GM20000 (cell line): ENCODE measurements around the gene IVD.
"Not testable (repeated sequence)": the region's sequence is repeated elsewhere in the genome, so short reads cannot be mapped to it uniquely, and the experiment has no call there.

Source experiments
- DNase-seq: peaks from one replicate; pipeline ENCODE4 v3.0.0; 2012; ENCODE audit warnings: low spot score
- TF ChIP-seq, protein P1 (sequence below): IDR thresholded peaks from 2 replicates; pipeline ENCODE4 v1.5.1; 2012; ENCODE audit warnings: mild to moderate bottlenecking, control low read depth; ENCODE audit errors: extremely low read depth, missing control alignments

IVD gene

DNA sequence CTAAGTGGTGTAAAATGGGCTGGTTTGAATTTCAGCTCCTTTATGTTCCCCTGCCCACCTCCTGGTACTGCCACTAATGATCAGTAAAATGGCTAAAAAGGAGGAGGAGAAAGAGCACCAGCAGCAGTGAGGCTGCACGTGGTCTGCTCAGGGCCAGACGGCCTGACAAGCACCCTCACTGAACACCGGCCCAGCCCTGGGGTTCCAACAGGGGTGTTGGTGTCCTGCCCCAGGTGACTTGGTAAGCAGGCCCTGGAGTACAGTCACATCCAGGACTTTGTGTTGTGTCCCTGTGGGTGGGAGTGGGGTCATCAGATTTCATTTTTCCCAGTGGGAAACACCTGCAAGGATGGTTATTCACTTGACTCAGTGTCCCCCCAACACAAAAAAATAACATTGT lies 40.5 kb downstream of the IVD start:
- no peak for DNase-seq
- TF ChIP-seq, protein P1, sequence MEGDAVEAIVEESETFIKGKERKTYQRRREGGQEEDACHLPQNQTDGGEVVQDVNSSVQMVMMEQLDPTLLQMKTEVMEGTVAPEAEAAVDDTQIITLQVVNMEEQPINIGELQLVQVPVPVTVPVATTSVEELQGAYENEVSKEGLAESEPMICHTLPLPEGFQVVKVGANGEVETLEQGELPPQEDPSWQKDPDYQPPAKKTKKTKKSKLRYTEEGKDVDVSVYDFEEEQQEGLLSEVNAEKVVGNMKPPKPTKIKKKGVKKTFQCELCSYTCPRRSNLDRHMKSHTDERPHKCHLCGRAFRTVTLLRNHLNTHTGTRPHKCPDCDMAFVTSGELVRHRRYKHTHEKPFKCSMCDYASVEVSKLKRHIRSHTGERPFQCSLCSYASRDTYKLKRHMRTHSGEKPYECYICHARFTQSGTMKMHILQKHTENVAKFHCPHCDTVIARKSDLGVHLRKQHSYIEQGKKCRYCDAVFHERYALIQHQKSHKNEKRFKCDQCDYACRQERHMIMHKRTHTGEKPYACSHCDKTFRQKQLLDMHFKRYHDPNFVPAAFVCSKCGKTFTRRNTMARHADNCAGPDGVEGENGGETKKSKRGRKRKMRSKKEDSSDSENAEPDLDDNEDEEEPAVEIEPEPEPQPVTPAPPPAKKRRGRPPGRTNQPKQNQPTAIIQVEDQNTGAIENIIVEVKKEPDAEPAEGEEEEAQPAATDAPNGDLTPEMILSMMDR = no peak

DNA sequence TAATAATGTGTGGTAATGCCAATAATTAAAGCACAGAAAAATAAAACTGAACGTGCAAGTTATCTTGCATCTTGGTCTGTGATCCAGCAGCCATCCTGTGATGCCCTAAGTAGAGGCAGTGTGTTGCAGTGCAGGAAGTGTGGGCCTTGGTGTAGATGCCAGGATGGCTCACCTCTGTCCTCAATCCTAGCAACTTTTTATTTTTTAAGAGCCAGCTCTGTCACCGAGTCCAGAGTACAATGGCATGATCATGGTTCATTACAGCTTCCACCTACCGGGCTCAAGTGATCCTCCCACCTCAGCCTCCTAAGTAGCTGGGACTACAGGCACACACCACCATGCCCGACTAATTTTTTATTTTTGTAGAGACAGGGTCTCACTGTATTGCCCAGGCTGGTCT lies 42.8 kb downstream of the IVD start:
- TF ChIP-seq, protein P1 = no peak
- DNase-seq = no peak

DNA sequence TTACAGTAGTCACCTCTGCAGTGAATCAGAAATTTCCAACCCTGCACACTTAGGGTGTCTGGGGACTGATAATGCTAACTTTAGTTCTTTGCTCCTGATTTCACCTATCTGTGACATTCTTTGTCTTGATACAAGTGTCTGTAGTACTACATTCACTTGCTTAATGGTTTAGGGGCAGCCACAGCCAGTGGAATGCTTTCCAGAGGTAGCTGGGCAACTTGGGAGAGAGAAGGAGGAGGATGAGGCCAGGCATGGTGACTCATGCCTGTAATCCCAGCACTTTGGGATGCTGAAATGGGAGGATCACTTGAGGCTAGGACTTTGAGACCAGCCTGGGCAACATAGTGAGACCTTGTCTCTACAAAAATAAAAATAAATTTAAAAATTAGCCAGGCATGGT lies 43.7 kb downstream of the IVD start:
- DNase-seq = no peak
- TF ChIP-seq, protein P1 = no peak

DNA sequence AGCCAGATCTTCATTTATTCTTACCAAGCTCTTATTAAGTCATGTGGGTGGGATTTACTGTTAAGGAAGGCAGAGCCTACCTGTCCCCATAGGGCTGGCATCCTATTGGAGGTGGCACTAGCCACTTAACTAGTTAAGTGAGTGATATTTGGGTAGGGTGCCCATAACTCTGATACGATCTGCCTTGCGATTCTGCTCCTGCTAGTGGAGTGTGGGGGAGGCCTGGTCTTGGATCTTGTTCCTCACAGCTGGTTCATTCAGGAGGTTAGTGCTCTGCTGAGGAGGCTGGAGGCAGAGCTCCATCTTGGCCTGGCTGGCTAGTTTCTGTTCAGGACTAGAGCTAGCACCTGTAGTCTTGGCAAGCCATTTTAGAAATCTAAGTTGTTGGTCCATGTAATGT lies 44.5 kb downstream of the IVD start:
- no peak for DNase-seq
- TF ChIP-seq, protein P1 = no peak

DNA sequence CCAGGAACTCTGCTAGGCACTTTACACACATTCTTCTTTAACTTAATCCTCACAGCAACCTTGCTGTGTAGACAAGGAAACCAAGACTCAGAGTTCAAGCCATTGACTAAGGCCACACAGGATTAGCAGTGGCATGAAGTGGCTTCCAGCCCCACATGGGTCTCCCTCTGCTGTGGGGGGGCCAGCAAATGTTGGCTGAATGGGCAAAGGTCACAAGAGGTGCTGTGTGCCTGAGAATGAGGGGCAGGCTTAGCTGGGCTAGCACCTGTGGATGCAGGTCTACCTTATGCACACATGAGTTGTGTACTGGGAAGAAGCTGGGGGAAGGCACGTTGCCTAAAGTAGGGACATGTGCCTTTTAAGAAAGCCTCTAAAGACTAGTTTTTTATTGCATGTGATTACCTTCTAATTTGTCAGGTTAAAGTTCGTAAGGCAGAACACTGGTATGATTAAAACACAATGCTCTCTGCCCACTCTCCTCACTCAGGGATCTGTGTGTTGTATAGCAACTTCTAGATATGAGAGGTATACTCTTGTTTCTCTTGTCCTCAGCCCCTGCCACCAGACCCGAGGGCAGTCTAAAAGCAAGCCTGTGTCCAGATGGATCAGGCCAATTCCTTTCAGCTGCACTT lies 46.0 kb downstream of the IVD start:
- DNase-seq = no peak
- TF ChIP-seq, protein P1 = no peak

DNA sequence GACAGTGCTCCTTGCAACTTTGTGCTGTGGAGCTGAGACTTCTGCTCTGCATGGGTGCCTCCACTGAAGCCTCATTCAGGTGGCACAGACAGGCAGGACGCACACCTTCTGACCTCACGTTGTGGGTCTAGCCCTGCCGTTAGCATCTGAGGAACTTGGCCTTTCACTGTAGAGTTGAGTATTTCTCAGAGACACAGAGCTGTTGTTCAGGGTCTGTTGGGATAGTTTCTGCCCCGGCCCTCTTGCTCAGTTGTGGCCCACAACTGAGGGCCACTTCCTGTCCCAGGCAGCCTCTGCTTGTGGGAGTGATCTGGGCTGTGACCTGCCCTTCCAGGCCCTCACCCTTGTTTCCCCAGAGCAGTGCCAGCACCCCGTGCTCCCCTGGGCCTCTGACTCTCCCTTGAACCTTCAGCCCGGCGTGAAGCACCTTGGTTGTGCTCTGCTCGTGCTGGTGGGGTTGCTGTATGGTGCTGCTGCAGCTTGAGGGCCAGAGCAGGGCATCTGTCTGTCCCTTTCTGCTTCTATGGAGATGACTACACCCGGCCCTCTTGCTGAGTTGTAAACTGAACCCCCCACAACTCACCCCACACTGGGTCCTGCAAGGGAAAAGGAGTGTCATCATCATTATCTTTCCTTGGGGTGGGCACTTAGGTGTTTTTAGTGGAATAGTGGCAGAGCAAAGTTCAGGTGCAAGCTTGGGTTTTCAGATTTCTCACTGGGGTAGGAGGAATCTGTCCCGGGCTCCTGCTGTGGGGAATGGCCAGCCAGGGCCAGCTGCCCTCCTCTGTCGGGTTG lies 46.9 kb downstream of the IVD start:
- TF ChIP-seq, protein P1 = no peak
- DNase-seq = no peak

DNA sequence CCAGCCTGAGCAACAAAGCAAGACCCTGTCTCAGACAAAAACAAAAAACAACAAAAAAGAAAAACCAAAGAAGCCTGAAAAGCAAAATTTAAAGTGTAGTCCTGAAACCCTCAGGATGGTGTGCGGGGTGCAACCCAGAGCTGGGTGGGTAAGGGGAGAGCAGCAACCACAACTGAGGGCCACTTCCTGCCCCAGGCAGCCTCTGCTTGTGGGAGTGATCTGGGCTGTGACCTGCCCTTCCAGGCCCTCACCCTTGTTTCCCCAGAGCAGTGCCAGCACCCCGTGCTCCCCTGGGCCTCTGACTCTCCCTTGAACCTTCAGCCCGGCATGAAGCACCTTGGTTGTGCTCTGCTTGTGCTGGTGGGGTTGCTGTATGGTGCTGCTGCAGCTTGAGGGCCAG lies 48.3 kb downstream of the IVD start:
- DNase-seq = not testable (repeated sequence)
